Right renal cortex interstitium (tissue), 3 donors: ENCODE measurements around the gene ZNF441. TPM values are rescaled to one million over a fixed set of nuclear protein-coding genes. Genes with fewer than 3 reads are reported as not detected.

Experiments used
- polyA plus RNA-seq, 3 donors: library from polyadenylated mRNA; unstranded; fragments of 120-200 nt; gene quantifications; one replicate each; pipeline ENCODE4 v1.2.1, GENCODE V29; 2013; ENCODE audit not compliant: insufficient read length in 3 of 3

ZNF441 gene
- polyA plus RNA-seq, 3 donors, result 15.2 to 19.4 (median 18.8) TPM

Other genes starting within 250 kb of the ZNF441 start
- 10 to 100 TPM; 36.5 to 40.4 (median 38.8) TPM for gene ECSIT, start 237.9 kb upstream of the ZNF441 start, polyA plus RNA-seq
- gene CNN1, start 228.1 kb upstream of the ZNF441 start, polyA plus RNA-seq, result 1 to 10 TPM; 2.2 to 3.0 (median 2.2) TPM
- 10 to 100 TPM; 43.5 to 48.5 (median 44.9) TPM for gene ELOF1, start 207.8 kb upstream of the ZNF441 start, polyA plus RNA-seq
- 10 to 100 TPM; 12.6 to 17.2 (median 15.5) TPM for gene ACP5, start 189.4 kb upstream of the ZNF441 start, polyA plus RNA-seq
- gene ZNF627, start 169.5 kb upstream of the ZNF441 start, polyA plus RNA-seq, result 10 to 100 TPM; 47.8 to 56.1 (median 51.9) TPM
- gene ZNF823, start 28.1 kb upstream of the ZNF441 start, polyA plus RNA-seq, result 10 to 100 TPM; 11.8 to 14.2 (median 12.5) TPM
- 1 to 10 TPM; 3.9 to 4.2 (median 4.0) TPM for gene ZNF491, start 31.5 kb downstream of the ZNF441 start, polyA plus RNA-seq
- gene ZNF440, start 47.3 kb downstream of the ZNF441 start, polyA plus RNA-seq, result 10 to 100 TPM; 13.2 to 13.6 (median 13.3) TPM
- gene ZNF439, start 81.7 kb downstream of the ZNF441 start, polyA plus RNA-seq, result 10 to 100 TPM; 20.6 to 22.1 (median 20.9) TPM
- gene ZNF69, start 120.8 kb downstream of the ZNF441 start, polyA plus RNA-seq, result 10 to 100 TPM; 16.3 to 16.8 (median 16.4) TPM
- 10 to 100 TPM; 16.6 to 17.9 (median 17.5) TPM for gene ZNF700, start 158.1 kb downstream of the ZNF441 start, polyA plus RNA-seq
- gene ZNF763, start 198.0 kb downstream of the ZNF441 start, polyA plus RNA-seq, result 10 to 100 TPM in 1 of 3 donors, 1 to 10 TPM in 2; 7.2 to 10.3 (median 9.1) TPM